ENCODE data around the gene HMX2.
"Not testable (repeated sequence)": the region's sequence is repeated elsewhere in the genome, so short reads cannot be mapped to it uniquely, and the experiment has no call there.

The HMX2 gene

DNA sequence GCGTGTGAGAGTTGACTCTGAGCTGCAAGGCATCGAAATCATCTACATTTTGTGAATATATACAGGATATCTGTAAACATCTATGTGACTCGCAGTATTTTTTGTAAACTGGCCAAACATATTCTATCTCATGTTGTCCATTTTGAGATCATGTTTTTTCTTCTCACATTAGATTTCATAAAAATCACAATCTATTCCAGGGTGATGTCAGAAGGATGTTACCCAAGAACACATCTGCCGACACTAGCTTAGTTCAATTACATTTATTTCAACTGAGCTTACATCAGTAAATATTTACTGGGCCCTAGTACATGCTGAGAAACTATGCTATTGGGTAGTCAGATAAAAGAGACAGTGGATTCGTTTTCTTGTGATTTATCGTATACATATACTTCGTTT lies 3.8 kb downstream of the HMX2 start:
- DNase-seq (ENCODE audit: low read depth), result no peak

DNA sequence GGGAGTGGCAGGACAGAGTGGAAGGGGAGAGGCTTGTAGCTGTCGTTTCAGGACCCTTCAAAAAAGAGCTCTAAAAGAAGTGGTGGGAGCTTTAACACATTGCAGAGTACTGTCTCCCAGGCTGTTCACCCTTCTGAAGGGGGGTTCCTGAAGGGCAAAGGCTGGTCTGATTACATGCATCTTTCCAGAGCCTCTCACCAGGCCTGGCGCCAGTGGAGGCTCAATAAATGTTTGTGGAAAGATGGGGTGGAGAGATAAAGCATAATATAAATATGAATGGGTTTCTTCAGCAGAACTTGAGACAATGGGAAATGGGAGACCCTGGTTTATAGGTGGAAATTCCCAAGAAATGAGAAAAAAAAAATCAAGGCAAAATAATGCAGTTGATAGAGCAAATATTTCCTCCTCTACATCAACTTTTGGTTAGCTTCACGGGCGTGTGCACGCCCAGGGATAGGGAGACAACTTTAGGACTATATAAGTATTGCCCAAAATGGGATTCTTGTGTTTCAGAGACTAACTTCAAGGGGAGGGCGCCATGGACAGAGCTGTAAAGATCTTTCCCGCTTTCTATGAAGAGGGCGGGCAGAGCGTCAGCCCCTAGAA lies 5.7 kb downstream of the HMX2 start:
- no peak for DNase-seq (ENCODE audit: low read depth)

DNA sequence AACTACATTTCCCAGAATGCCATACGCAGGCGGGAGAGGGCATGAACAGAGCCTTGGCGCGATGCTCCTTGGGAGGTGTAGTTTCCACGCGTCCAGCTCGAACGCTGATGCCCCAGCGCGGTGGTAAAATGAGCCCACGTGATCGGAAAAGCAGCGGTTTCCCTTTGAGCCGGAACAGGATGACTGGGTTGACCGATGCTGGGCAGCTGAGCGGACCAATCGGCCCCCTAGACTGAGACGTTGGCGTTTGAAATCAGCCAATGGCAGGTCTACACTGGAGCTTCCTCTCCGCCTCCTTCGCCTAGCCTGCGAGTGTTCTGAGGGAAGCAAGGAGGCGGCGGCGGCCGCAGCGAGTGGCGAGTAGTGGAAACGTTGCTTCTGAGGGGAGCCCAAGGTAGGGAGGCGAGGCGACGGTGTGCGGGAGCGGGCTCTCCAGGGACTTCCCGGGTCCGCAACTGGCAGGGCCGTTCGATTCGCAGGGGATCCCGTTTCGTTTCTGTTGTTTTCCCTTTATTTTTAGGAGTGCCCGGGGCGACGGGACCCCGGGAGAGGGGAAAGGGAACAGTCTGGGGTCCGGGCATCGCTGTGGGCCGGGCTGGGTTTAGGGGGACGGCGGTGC lies 6.3 kb downstream of the HMX2 start, which contains the start of gene BUB3:
Gene BUB3 (plus strand): TSS at position 311 of the 619 bp plus-strand sequence. CDS start 516 bp downstream, outside the sequence.
- DNase-seq (ENCODE audit: low read depth), result peak; percentile 91

DNA sequence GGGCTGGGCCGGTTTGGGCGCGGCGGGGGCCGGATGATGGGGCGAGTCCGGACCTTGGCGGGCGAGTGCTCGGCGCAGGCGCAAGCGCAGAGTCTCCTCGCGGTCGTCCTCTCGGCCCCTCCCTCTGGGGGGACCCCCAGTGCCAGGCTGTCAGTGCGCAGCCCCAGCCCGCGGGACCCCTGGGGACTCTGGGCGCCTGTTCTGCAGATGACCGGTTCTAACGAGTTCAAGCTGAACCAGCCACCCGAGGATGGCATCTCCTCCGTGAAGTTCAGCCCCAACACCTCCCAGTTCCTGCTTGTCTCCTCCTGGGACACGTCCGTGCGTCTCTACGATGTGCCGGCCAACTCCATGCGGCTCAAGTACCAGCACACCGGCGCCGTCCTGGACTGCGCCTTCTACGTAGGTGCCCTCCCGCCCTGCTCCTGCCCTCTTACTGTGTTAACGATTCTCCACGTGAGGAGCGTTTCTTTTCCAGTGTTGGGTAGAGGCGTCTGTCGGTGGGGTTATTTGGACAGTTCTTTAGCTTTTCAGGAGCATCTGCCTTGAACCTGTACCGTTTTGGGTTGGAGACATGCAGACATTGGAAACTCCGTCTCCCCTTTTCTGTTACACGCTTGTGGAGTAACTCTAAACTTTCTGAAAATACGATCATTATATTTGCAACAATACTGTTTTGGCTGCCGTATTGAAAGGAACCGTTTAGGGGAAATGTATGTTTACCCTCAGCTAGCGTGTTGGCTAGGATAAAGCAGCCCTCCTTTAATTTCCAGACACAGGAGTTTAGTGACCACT lies 7.0 kb downstream of the HMX2 start:
- DNase-seq (ENCODE audit: low read depth), result no peak

DNA sequence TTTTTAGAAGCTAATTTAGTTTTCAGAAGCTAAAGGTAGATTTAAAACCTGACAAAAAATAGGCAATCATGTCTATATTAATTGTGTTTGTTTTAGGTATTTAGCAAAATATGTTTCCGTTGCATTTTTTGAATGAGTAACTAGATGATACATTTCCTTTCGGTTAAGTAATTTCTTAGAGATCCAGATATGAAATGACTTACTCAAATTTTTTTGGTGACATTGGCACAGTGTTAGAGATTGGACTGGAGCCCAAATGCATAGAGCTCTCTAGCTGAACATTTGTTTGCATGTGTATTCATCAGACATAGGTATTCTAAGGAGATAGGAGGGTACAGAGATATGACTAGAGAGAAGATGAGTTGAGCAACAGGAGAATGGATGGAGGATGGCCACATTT lies 8.1 kb downstream of the HMX2 start:
- DNase-seq (ENCODE audit: low read depth), result no peak

DNA sequence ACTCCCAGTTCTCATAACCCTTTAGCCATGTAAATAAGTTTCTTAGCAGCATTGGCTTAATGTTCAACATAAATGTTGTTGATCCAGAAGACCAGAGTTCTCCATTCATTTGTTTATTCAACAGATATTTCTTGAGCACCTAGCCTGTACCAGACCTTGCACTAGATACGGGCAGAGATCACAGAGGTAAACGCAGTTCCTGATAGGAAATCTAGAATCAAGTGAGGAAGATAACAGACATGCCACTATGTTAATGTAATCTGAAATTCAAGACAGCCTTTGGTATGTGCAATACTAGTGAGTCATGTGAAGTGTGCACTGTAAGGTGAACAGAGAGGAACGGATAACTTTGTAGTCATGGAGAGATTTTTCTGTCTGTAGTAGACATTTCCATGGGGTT lies 9.3 kb downstream of the HMX2 start:
- DNase-seq (ENCODE audit: low read depth), result no peak

DNA sequence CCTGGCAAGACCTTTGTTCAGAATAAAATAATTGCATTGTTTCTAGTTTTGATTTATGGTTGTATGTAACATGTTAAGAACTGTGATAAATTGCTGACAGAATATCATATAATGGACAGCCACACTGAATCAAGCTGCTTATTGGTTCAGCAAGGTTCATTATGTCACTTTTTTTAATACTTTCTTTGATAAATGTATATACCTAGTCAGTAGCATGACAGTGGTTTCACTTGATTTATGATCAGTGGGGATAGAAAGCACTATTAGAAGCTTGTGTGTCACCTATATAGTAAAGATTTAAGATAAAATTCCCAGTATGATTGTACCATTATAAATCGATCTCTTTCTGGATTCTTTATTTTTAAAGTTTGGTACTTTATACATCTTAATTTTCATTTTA lies 10.7 kb downstream of the HMX2 start:
- no peak for DNase-seq (ENCODE audit: low read depth)

DNA sequence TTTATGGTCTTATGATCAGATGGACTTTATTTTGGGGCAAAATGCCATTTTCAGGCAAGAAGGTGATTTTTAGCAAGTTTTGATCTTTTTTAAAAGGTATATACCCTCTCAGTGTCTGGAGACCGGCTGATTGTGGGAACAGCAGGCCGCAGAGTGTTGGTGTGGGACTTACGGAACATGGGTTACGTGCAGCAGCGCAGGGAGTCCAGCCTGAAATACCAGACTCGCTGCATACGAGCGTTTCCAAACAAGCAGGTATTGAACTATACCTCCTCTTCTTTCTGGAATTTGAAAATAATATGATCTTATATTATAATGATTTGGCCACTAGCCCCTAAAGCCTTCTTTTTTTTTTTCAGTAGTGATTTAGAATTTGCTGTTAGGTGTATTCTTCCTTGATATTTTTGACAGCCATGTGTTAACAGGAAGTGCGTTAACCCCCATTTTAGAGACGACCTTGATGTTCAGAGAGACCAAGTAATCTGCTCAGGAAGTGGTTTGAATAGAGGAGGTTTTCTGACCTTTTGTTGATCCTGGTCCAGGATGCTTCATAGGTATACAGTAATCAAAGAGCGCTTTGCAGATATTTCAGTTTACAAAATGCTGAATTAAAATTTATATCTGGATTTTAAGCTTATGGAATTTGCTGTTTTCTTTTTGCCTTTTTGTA lies 12.5 kb downstream of the HMX2 start:
- DNase-seq (ENCODE audit: low read depth), result no peak

DNA sequence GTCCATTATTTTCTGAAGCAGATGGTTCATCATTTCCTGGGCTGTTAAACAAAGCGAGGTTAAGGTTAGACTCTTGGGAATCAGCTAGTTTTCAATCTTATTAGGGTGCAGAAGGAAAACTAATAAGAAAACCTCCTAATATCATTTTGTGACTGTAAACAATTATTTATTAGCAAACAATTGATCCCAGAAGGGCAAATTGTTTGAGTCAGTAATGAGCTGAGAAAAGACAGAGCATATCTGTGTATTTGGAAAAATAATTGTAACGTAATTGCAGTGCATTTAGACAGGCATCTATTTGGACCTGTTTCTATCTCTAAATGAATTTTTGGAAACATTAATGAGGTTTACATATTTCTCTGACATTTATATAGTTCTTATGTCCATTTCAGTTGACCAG lies 16.4 kb downstream of the HMX2 start:
- DNase-seq (ENCODE audit: low read depth), result no peak

DNA sequence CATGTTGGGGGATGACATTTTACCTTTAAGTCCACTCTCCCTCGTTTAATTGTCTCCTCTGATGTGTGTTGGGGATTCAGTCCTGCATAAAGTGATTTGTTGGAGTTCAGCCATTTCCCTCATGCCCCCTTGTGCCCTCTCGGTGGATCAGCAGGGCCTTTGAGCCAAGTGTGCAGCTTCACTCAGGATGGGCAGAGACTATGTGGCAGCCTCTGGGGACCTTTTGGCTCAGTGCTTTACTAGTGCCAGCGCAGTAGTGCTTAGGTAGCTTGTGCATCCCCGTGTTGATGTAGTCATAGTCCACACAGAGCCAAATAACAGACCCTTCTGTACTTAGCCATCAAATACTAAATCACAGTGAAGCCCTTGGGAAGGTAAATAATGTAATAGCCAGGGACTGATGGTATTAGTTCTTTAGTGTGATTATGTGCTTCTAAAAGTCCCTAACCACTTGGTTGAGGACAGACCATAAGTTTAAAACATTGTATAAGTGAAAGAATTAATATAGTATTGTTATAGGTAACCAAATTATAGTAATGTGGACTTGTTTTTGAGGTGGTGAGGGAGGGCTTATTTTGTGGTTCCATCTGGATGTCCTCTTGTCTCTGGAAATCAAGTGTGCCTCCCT lies 17.6 kb downstream of the HMX2 start:
- no peak for DNase-seq (ENCODE audit: low read depth)

DNA sequence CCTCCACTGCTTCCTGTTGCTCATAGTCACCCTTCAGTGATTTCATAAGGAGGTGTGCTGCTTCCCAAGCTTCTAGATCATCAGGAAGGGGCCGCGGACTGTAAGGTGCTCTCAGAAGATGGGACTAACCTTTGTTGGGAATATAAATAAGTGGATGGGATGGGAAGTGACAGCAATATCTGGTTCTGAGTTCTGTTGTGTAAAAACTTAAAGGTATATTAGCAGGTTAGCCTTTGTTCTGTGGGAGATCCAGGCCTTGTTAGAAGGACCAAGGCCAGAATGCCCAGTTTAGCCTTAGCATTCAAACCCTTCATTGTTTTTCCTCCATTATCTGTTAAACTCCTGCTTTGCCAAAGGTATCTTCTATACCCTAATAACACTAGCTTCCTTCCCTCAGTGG lies 18.7 kb downstream of the HMX2 start:
- no peak for DNase-seq (ENCODE audit: low read depth)

DNA sequence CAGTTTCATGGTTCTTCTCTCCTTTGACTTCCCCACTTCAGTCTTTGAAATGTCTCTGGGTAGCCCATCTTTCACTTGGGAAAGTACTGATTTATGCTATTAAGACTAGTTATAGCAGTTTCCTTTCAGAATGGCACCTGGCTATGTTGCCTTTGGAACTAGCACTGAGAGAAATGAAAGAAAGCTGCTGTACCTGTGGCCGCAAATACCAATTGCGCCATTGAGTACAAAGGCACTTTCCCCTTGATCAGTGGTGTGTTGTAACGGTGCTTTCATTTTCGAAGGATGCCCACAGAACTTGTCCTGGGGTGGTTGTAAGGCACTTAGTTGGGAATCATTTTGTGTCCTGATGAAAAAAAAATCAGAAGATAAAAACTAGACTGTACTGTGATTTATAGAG lies 23.0 kb downstream of the HMX2 start:
- DNase-seq (ENCODE audit: low read depth), result no peak

DNA sequence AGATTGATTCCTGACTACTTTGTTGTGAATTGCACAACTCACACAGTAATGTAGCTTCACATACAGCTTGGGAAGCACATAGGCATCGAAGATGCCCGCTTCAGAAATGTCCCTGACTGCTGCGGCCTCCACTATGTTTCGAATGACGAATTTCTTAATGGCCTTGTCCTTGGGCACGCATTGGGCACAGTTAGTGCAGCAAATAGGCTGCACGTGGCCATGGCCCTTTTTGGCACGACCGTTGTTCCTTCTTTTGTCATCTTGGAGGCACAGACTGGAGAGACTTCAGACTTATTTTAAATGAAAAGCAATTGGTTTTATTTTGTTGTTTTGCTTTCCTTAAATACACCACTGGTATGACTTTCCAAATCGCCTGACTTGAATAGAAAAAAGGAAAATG lies 23.7 kb downstream of the HMX2 start:
- not testable (repeated sequence) for DNase-seq (ENCODE audit: low read depth)

DNA sequence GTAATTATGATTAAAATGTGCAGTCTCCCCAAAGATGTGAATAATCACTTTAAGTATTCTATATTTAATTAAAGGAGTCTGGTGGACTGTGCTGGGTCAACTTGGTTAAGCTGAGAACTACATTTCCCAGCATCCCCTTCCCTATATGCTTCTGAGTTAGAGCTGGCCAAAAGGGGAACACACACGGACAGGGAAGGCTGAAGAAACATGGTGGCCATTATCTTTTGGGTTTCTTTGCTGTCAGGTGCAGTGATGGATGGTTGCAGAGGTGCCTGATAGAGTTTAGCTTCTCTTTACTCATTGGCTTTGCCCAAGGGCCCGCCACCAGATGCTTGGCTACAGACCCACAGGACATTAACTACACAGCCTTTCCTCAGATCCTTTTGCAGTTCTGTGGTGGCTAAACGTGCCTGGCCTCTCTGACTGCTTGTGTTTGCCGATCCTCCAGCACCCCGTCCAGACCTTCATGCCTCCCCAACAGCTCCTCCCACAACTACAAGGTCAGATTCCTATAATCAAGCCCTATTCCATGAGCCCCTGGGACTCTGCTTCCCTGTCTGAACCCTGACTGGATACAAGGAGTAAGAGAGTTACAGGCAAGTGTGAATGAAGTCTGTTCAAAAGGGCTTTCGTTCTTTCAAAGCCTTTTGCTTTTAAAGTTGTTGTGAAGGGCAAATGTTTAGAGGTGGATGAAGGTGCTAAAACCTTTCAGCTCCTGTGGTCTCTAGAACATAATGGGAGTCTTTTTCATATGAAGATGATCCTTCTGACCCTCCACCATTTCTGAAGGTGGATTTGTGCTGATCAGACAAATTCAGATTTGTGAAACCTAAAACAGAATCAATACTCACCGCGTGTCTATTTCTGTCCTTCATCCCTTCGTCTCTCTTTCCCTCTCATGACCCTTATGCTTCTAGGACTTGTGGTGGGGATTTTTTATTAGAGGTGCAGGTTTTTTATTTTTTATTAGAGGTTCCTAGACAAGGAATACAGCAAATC lies 27.8 kb downstream of the HMX2 start:
- DNase-seq (ENCODE audit: low read depth), result no peak

DNA sequence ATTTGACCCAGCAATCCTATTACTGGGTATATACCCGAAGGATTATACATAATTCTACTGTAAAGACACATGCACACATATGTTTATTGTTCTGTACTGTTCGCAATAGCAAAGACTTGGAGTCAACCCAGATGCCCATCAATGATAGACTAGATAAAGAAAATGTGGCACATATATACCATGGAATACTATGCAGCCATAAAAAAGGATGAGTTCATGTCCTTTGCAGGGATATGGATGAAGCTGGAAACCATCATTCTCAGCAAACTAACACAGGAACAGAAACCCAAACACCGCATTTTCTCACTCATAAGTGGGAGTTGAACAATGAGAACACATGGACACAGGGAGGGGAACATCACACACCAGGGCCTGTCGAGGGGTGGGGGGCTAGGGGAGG lies 30.5 kb downstream of the HMX2 start:
- not testable (repeated sequence) for DNase-seq (ENCODE audit: low read depth)

DNA sequence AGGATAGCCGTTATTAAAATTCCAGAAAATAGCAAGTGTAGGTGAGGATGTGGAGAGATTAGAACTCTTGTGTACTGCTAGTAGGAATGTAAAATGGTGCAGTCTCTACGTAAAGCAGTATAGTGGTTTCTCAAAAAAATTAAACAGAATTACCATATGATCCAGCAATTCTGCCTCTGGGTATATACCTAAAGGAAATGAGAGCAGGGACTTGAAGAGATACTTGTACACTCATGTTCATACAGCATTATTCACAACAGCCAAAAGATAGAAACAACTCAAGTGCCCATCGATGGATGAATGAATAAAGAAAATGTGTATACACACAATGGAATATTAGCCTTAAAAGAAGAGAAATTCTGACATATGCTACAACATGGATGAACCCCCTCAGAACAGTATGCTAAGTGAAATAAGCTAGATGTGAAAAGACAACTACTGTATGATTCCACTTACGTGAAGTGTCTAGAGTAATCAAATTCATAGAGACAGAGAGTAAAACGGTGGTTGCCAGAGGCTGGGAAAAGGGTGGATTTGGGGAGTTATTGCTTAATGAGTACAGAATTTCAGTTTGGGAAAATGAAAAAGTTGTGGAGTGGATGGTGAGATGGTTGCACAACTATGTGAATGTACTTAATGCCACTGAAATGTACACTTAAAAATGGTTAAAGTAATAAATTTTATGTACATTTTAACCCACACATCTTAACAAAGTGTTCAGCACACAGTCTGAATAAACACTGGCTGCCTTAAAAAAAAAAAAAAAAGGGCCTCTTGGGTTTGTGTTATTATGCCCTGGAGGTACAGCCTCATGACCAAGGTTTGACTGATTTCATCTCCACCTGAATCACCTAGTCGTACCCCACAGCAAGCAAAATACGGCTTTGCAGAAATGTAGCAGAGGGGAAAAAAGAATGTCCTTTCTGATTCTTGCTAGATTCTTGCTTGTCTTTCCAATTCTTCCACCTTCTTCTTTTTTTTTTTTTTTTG lies 32.5 kb downstream of the HMX2 start:
- no peak for DNase-seq (ENCODE audit: low read depth)

DNA sequence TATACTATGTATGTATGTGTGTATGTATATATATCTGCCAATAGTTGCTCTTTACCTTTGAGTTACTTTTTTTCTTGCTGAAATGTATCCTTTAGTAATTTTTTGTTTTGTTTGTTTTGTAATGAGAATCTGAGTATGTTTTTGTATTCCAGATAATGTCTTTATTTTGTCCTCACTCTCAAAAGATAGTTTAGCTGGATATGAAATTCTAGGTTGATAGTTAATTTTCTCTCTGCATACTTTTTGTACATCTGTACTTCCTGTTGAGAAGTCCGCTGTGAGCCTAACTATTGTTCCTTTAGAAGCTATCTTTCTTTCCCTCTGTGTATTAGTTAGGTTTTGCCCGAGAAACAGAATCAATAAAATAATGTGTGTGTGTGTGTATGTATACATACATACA lies 35.8 kb downstream of the HMX2 start:
- no peak for DNase-seq (ENCODE audit: low read depth)

DNA sequence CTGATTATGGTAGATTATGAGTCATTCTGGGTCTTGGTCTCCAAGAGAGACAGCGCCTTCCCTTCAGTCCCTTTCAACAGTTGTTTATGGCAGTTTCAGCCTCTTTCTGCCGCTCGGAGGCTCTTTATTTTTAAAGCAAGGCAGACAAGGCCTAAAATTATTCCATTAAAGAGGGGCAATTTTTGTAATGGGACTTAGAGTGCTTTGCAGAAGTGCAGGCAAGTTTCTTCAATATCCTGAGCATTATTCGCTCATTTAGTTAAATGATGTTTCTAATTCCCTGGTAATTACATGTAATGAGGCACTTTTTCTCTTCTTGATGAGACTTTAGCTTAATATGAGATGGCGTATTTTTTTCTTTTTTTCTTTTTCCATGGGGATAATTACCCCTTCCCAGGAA lies 39.8 kb downstream of the HMX2 start:
- no peak for DNase-seq (ENCODE audit: low read depth)

DNA sequence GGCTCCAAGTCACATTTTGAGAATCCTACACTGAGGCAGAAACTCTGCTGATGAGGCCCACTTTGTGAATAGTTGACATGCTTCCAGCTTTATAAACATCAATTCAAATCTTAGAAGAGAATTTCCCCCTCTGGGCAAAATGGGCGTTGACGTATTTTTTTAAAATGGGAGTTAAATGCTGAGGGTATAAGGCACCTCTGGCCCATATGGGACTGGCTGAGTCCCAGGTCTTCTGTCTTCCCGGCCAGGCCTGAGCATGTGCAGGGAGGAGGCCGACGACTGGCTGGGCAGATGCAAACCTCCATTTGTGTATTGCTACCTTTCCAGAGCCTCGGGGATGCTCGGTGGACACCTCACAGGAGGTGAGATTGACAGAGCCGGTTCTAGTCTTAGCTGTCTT lies 44.0 kb downstream of the HMX2 start:
- DNase-seq (ENCODE audit: low read depth), result no peak

DNA sequence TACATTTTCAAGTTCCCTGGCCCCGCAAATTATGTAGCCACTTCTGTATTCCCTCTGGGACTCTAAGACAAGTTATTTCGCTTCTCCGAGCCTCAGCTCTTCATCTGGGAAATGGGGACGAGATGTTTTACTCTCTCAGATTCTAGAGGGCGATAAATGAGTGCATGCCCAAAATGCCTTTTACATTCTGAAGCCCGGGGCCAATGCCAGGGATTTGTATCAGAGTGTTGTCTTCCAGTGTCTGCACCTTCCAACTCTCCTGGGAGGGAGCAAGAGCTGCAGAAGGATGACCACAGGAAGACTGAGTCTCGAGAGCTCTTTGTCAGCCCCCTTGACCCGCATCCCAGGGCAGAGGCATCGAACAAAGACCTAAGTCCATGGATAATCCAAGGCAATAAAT lies 46.1 kb downstream of the HMX2 start:
- DNase-seq (ENCODE audit: low read depth), result no peak
